Skeletal muscle cell (primary cell): ENCODE data around the gene MYBPHL.
"Not testable (repeated sequence)": the region's sequence is repeated elsewhere in the genome, so short reads cannot be mapped to it uniquely, and the experiment has no call there.

Experiments used
- DNase-seq: peaks from one replicate; pipeline ENCODE4 v3.0.0-alpha.2; 2010; ENCODE audit warnings: low read depth
- H3K4me3 ChIP-seq: 2 replicates; pipeline ENCODE4 v1.5.1; 2011; ENCODE audit warnings: low read depth, mild to moderate bottlenecking, control low read depth, low read length, moderate library complexity

Gene MYBPHL

GRCh38 chr1:109309347-109309746 lies 2.5 kb upstream of the MYBPHL start:
- no peak overlapping the region for H3K4me3 ChIP-seq
- no peak for DNase-seq

GRCh38 chr1:109307274-109308021 lies 637 bp upstream of the MYBPHL start:
- no peak overlapping the region for H3K4me3 ChIP-seq
- no peak for DNase-seq

DNA sequence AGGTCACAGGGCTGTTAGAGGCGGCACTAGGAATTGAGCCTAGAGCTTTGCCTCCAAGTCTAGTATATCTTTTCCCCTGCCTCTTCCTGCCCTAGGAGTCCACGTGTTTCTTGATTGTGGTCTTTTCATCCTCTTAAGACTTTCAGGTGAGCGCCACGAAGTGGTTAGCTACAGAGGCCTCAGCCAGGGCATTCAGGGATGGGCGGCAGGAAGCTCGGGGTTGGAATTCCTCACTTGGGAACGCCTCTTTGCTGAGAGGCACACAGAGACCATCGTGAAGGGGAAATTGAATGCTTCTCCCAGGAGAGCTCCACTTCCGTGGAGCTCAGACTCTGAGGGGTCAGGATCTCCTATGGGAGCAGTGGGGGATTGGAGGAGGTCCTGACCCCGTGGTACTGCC lies 820 bp downstream of the MYBPHL start:
- not testable (repeated sequence) for H3K4me3 ChIP-seq, DNase-seq

- no peak overlapping the region for H3K4me3 ChIP-seq
- no peak for DNase-seq
Observed at GRCh38 chr1:109304226-109304920, 2.4 kb downstream of the MYBPHL start.

DNA sequence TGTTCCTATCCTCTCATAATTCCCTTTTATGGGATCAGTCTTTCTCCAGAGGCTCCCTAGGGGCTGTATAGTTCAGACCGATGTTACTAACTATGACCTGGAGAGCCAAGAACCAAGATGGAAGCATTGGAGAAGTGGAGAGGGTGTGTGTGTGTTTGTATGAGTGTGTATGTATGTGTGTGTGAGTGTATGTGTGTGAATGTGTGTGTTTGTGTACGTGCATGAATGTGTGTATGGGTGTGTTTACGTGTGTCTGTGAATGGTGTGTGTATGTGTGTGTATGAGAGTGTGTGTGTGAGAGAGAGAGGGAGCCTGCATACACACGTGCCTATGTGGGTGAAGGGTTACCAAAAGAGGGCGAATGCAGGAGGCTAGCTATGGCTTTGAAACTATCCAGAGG lies 4.9 kb downstream of the MYBPHL start:
- DNase-seq = no peak

GRCh38 chr1:109300650-109301151 lies 6.1 kb downstream of the MYBPHL start:
- no peak overlapping the region for H3K4me3 ChIP-seq
- DNase-seq = no peak

More for the DNA sequence above, 4.9 kb downstream of the MYBPHL start:
- H3K4me3 ChIP-seq = no peak overlapping the region

DNA sequence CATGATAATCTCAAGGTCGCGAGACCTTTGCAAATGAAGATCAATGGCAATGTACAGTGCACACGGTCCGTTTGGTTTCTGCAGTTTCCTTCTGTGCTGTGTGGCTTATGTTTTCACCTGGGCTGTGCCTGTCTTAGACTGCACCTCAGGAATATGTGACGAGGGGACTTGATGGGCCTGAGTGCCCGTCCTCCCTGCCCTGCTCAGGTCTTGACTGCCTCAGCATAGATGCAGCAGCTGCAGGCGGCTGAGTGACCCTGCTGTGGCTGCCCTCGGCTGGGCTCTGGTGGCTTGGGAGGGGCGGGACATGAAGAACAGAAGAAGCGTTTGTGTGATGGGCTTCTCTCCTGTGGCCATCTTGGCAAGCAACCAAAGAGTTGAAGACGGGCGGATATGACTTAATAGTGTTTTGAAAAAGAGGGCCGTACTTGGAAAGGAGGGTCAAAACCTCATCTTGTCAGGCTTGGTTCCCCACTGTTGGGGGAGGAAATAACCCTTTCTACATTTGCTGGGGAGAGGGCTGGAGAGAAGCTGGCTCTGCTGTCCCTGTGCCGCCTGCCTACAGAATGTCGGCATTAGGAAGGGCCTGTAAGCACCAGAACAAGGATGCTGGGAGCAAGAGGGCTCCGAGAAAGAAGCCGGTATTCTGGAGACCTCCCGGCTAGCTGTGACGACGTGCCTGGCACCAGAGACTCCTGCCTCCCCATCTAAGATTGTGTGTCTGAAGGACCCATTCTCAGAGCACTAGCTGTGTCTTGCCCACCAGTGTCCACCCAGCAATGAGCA lies 7.1 kb downstream of the MYBPHL start:
- no peak overlapping the region for H3K4me3 ChIP-seq
- peak; percentile 73 for DNase-seq

- H3K4me3 ChIP-seq = no peak overlapping the region
- peak; percentile 93 for DNase-seq
Observed at GRCh38 chr1:109298666-109299557, 7.9 kb downstream of the MYBPHL start.

DNA sequence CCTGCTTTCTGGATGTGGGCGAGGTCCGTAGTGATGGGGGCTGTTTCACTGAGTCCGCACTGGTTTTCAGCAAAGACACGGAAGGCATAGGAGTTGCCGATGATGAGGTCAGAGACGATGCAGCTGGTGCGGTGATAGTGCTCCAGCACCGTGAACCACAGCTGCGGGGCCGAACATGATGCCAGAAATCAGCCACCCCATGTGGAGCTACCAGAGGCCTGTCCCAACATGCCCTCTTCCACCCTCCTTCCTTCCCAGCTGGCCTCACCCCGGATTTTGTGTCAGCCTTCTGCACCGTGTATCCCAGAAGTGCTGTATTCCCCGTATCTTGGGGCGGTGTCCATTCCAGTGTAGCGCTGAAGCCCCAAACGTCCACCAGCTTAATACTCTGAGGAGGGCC lies 10.0 kb downstream of the MYBPHL start:
- no peak for DNase-seq
- H3K4me3 ChIP-seq = no peak overlapping the region

DNA sequence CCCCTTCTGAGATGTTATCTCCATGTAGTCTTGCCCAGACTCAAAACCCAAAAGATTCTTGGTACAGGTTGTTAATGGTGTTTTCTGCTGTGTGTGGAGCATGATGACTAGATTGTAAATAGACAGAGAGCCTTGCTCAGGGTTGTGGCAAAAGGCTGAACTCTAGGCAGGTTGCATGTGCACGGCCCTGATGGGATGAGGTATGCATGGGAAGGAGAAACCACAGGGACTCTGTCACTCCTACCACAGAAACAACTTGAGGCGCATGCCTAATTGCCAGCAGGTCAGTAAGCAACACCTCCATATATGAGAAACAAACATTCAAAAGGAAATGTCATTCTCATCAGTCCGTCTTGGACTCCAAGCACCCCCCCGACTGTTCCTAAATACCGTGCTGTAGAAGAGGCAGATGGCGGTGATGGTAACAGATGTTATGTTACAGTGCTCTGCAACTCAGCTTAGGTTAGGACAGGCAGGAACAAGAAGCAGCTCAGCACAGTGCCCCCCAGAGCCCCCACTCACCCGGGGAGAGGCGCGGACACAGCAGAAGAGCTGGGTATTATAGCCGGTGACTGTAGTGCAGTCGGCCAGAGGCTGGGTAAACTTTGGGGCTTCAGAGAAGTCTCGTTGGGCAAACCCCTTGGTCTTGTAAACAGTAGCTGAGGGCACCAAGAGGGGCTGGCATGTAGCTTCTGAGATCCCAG lies 10.9 kb downstream of the MYBPHL start:
- no peak for DNase-seq
- no peak overlapping the region for H3K4me3 ChIP-seq

DNA sequence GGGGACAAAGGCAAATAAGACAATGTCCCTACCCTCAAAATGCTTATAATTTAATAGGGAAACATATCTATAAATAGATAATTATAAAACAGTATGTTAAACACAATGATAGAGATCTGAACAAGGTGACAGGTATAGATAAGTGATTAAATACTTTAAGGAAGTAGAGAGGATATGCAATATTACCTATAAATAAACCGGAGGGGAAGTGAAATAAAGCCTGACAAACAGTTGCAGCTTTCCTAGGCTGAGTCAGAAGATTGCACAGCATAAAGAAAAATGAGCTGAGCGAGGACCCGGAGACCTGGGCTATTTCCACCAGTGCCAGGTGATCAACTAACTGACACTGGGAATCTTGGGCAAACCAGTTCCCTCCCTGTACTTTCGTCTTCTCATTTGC lies 12.3 kb downstream of the MYBPHL start:
- no peak for DNase-seq
- H3K4me3 ChIP-seq = no peak overlapping the region

DNA sequence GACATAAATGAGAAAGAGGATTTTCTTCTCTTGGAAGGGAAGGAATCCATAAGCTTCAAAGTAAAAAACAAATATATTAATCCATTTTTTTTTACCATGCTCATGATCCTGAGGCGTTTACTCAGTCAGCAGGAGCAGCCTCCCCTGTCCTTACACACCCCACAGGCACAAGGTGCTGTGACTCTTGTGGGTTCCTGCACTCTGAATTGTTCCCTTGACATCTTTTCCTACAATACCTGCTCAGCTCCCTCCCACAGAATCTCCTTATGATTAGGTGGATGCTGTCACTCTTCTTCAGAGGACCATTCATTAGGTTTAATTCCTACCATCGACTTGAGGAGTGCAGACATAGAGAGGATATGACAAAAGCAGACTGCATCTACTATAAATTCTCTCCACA lies 13.8 kb downstream of the MYBPHL start:
- H3K4me3 ChIP-seq = no peak overlapping the region
- DNase-seq = no peak

DNA sequence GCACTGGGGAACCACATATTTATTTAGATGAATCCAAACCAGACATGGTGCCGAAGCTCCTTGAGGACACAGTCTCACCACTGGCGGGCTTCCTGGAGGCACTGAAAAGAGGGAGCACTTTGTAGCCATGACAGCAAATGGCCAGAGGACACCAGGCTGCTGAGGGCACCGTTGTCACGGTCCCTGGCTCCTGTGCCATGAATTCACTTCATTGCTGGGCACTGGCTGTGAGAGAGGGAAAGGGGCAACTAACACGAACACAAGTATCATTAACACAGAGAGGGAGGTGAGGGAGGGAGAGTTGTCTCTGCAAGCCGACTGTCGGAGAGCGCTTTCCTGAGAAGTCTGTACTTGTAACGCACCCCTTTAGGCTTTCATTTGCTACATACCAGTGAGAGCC lies 14.4 kb downstream of the MYBPHL start:
- DNase-seq = no peak
- no peak overlapping the region for H3K4me3 ChIP-seq

GRCh38 chr1:109290998-109291397 lies 15.8 kb downstream of the MYBPHL start:
- DNase-seq = no peak
- no peak overlapping the region for H3K4me3 ChIP-seq

GRCh38 chr1:109290137-109290536 lies 16.7 kb downstream of the MYBPHL start:
- no peak for DNase-seq
- no peak overlapping the region for H3K4me3 ChIP-seq

- H3K4me3 ChIP-seq, DNase-seq: not testable (repeated sequence)
Observed at GRCh38 chr1:109286762-109287161, 20.0 kb downstream of the MYBPHL start.

DNA sequence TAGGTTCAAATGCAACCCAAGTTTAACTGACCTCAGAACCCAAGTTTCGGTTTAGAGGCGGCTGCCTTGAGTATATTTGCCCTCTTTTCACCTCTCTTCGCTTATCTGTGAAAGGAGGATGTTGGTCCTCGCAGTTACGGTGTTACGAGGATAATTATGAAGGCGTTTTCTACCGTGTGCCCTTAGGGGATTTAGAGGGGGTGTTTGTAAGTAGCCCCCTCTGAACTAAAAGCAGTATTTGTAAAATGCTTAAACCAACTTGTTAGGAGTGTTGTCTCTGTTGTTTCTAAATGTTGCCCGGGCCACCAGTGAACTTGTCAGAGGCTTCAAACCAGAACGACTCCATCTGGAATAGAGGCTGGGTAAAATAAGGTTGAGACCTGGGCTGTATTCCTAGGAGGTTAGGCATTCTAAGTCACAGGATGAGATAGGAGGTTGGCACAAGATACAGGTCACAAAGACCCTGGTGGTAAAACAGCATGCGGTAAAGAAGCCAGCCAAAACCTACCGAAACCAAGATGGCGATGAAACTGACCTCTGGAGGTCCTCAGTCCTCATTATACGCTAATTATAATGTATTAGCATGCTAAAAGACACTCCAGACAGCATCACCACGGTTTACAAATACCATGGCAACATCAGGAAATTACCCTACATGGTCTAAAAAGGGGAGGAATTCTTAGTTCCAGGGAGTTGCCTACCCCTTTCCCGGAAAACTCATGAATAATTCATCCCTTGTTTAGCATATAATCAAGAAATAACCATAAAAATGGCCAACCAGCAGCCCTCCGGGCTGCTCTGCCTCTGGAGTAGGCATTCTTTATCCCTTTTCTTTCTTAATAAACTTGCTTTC lies 22.8 kb downstream of the MYBPHL start:
- H3K4me3 ChIP-seq = peak overlapping the region; percentile 69
- DNase-seq = no peak
